ENCODE measurements around the gene MDFIC.

DNA sequence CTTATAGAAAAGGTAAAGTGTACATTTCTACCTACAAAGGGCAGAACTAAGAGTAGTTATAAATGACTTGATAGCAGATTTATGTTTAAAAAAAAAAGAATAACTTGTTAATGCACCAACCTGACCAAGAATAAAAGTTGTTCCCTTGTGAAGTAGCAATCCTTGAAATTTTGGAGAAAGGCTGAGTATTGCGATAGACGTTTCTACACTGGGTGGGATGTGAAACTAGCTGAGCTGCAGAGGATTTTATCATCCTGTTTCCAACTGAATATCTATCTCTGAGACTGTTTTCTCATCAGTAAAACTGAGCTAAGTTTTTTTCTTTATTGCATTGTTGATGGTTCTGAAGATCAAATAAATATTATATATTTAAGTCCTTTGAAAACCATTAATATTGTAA, 14.6 kb downstream of the MDFIC start:
- TF ChIP-seq PAX5 (IDR thresholded peaks at IDR 0.05; ENCODE audit: insufficient read depth, low read length, severe bottlenecking), result no peak
- no peak for TF ChIP-seq TAF1 (IDR thresholded peaks at IDR 0.05; ENCODE audit: low read depth, low read length)
- TF ChIP-seq POLR2A (IDR thresholded peaks at IDR 0.05; ENCODE audit: low read depth, low read length), result no peak
- peak; percentile 38; the same call in 1 of the 2 replicates for TF ChIP-seq SPI1 (IDR thresholded peaks at IDR 0.05; ENCODE audit: low read depth, low read length)
- TF ChIP-seq POLR2AphosphoS5 (IDR thresholded peaks at IDR 0.05; ENCODE audit: low read depth, low read length), result no peak
